Myocyte (in vitro differentiated cells): ENCODE results near the gene XDH. TPM values are rescaled to one million over a fixed set of nuclear protein-coding genes. Genes with fewer than 3 reads are reported as not detected.

Source experiments
- DNase-seq: peaks from one replicate; pipeline ENCODE4 v3.0.0-alpha.2; 2012; ENCODE audit warnings: low read depth
- total RNA-seq: library from RNA; depleted of rRNA; stranded (reverse); fragments of >200 nt; gene quantifications from 2 replicates; pipeline ENCODE4 v1.2.3, GENCODE V29; 2014

Gene XDH
- total RNA-seq, 1 donor from 2014 or later: 0.32 TPM

- DNase-seq: no peak
Measured at GRCh38 chr2:31286961-31287550, 127.5 kb downstream of the XDH start.

GRCh38 chr2:31286230-31286629, 128.3 kb downstream of the XDH start:
- DNase-seq: no peak

Other genes starting within 250 kb of the XDH start
- 0.05 TPM in 1 of 2 replicates, not detected in the other for gene CAPN14, start 197.2 kb downstream of the XDH start, total RNA-seq
- 5.0 and 5.6 TPM in 2 replicates for gene EHD3, start 180.6 kb downstream of the XDH start, total RNA-seq
- gene SRD5A2, start 166.2 kb upstream of the XDH start, total RNA-seq: 0.10 and 0.19 TPM in 2 replicates